HepG2 (cell line): ENCODE data around the gene SLTM. TPM values are rescaled to one million over a fixed set of nuclear protein-coding genes. Genes with fewer than 3 reads are reported as not detected.
A peak's percentile ranks its signal among the peaks of the same experiment; 100 is the strongest.

Source experiments
- ARNTL ChIP-seq: sonication (generic); formaldehyde crosslinking; IDR thresholded peaks from 2 replicates; pipeline ENCODE4 v1.4.0; 2020; ENCODE audit warnings: mild to moderate bottlenecking, missing genetic modification reagents
- HIC2 ChIP-seq: sonication (generic); formaldehyde crosslinking; IDR thresholded peaks from 2 replicates; pipeline ENCODE4 v1.9.0; 2022; ENCODE audit warnings: low read depth, missing genetic modification reagents
- HNRNPK ChIP-seq: fragments of 200-400 bp; formaldehyde crosslinking; IDR thresholded peaks from 2 replicates; pipeline ENCODE4 v1.6.1; 2018; ENCODE audit warnings: low read length, low read depth, moderate library complexity, mild to moderate bottlenecking; ENCODE audit not compliant: poor library complexity, severe bottlenecking
- KAT7 ChIP-seq: IDR thresholded peaks from 2 replicates; pipeline ENCODE4 v1.6.1; 2018; ENCODE audit warnings: borderline replicate concordance, missing compliant biosample characterization
- KDM4B ChIP-seq: sonication (generic); formaldehyde crosslinking; IDR thresholded peaks from 2 replicates; pipeline ENCODE4 v1.4.0; 2020; ENCODE audit warnings: missing genetic modification reagents
- KDM6A ChIP-seq: IDR thresholded peaks from 2 replicates; pipeline ENCODE4 v1.6.1; 2016; ENCODE audit warnings: low read depth
- KMT2B ChIP-seq: IDR thresholded peaks from 2 replicates; pipeline ENCODE4 v1.6.1; 2016; ENCODE audit warnings: missing genetic modification reagents, missing compliant biosample characterization
- MEIS2 ChIP-seq: sonication (generic); formaldehyde crosslinking; IDR thresholded peaks from 2 replicates; pipeline ENCODE4 v1.9.0; 2021; ENCODE audit warnings: mild to moderate bottlenecking, missing genetic modification reagents
- MTF1 ChIP-seq: sonication (generic); formaldehyde crosslinking; IDR thresholded peaks from 2 replicates; pipeline ENCODE4 v1.5.0; 2020; ENCODE audit warnings: missing genetic modification reagents
- PBX2 ChIP-seq: IDR thresholded peaks from 2 replicates; pipeline ENCODE4 v1.6.1; 2016; ENCODE audit warnings: control low read depth
- RXRB ChIP-seq: IDR thresholded peaks from 2 replicates; pipeline ENCODE4 v1.6.1; 2016; ENCODE audit warnings: borderline replicate concordance, missing genetic modification reagents, missing compliant biosample characterization
- TBL1XR1 ChIP-seq: fragments of 150-350 bp; IDR thresholded peaks from 2 replicates; pipeline ENCODE4 v1.6.1; 2014; ENCODE audit warnings: borderline replicate concordance, low read length; ENCODE audit not compliant: partially characterized antibody
- ZBTB1 ChIP-seq: sonication (generic); formaldehyde crosslinking; IDR thresholded peaks from 2 replicates; pipeline ENCODE4 v1.4.0; 2020; ENCODE audit warnings: missing genetic modification reagents, borderline replicate concordance
- ZNF160 ChIP-seq: sonication (generic); formaldehyde crosslinking; IDR thresholded peaks from 2 replicates; pipeline ENCODE4 v1.8.0; 2022; ENCODE audit warnings: mild to moderate bottlenecking, inconsistent platforms, missing genetic modification reagents
- ZNF20 ChIP-seq: sonication (generic); formaldehyde crosslinking; IDR thresholded peaks from 2 replicates; pipeline ENCODE4 v1.4.0; 2020; ENCODE audit warnings: mild to moderate bottlenecking, moderate library complexity, missing genetic modification reagents
- ZNF205 ChIP-seq: IDR thresholded peaks from 2 replicates; pipeline ENCODE4 v1.6.1; 2018; ENCODE audit warnings: missing biosample characterization, missing genetic modification reagents
- ZNF225 ChIP-seq: sonication (generic); formaldehyde crosslinking; IDR thresholded peaks from 2 replicates; pipeline ENCODE4 v1.4.0; 2020; ENCODE audit warnings: mild to moderate bottlenecking, missing genetic modification reagents
- ZNF337 ChIP-seq: sonication (generic); formaldehyde crosslinking; IDR thresholded peaks from 2 replicates; pipeline ENCODE4 v1.5.1; 2020; ENCODE audit warnings: missing genetic modification reagents, low read depth, mild to moderate bottlenecking, borderline replicate concordance
- ZNF562 ChIP-seq: sonication (generic); formaldehyde crosslinking; IDR thresholded peaks from 2 replicates; pipeline ENCODE4 v1.8.0; 2022; ENCODE audit warnings: missing genetic modification reagents, borderline replicate concordance
- ZNF781 ChIP-seq: sonication (generic); formaldehyde crosslinking; IDR thresholded peaks from 2 replicates; pipeline ENCODE4 v1.5.1; 2020; ENCODE audit warnings: borderline replicate concordance, mild to moderate bottlenecking, missing genetic modification reagents; ENCODE audit errors: not compliant biosample characterization
- polyA plus RNA-seq, 8 experiments: library from polyadenylated mRNA; depleted of rRNA in 3 of 8; stranded (reverse) in 7 of 8; unstranded in 1 of 8; fragments of >200 nt; fragmentation: Illumina TruSeq in 4 of 8; extraction: Trizol in 4 of 8; gene quantifications; 2 replicates each; pipeline versions ENCODE4 v1.2.1 to v1.2.3, GENCODE V29; 2011 to 2016; ENCODE audit warnings: low read depth in 4 of 8, missing spikeins in 1 of 8, mixed read lengths in 1 of 8; ENCODE audit not compliant: insufficient read depth in 1 of 8
- total RNA-seq, 5 experiments: library from RNA; depleted of rRNA; stranded (reverse); fragments of >200 nt; fragmentation: Illumina TruSeq; extraction: Trizol; gene quantifications; 2 replicates each; pipeline ENCODE4 v1.2.3, GENCODE V29; 2016; ENCODE audit warnings: low read depth in 1 of 5
- TF ChIP-seq, protein P1 (sequence below): sonication (generic); formaldehyde crosslinking; IDR thresholded peaks from 2 replicates; pipeline ENCODE4 v1.4.0; 2020; ENCODE audit warnings: missing genetic modification reagents, borderline replicate concordance
- TF ChIP-seq, protein P2 (sequence below): sonication (generic); formaldehyde crosslinking; IDR thresholded peaks from 2 replicates; pipeline ENCODE4 v1.8.1; 2023; ENCODE audit warnings: missing genetic modification reagents, mild to moderate bottlenecking, borderline replicate concordance

The SLTM gene
- total and polyA plus RNA-seq, 2 of the 13 experiments (the other 11 are each of a cell fraction or from before 2014, with no cell fraction given): 22.0 to 64.2 TPM

DNA sequence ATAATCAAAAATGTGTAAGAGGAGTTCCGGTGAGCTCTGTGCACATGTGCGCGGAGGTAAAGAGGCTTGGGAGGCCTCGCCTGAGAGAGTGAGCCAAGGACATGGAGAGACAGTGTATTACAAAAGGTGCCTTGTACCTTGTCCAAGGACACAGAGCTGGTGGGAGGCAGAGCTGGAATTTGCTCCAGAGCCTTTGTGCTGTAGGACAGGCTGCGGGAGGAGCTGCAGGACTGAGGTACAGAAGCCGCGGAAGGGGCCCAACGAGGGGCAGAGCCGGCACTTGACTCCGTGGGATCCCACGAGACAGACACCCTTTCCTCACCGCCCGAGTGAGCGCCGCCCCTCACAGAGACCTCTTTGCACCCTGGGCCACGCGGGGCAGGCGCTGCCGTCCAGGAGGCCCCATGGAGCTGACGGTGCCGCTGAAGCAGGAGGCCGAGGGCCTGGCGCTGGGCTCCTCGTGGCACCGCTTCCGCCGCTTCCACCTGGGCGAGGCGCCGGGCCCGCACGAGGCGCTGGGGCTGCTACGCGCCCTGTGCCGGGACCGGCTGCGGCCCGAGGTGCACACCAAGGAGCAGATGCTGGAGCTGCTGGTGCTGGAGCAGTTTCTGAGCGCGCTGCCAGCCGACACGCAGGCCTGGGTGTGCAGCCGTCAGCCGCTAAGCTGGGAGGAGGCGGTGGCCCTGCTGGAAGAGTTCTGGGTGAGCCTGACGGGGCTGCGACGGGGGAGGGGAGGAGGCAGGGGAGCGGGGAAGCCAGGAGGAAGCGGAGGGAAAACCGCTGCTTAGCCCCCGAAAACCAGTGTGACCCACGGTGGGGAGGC, 68.7 kb downstream of the SLTM start (continued):
- no peak for TF ChIP-seq HIC2 (CRISPR knock-in tag)
- peak; percentile 62; the same call in 1 of the 2 replicates for TF ChIP-seq ZNF20 (CRISPR knock-in tag)
- peak; percentile 41; the same call in 1 of the 2 replicates for TF ChIP-seq ZNF160 (CRISPR knock-in tag)
- peak; percentile 73; the same call in 1 of the 2 replicates for TF ChIP-seq ZNF225 (CRISPR knock-in tag)
- TF ChIP-seq RXRB (CRISPR knock-in tag): peak; percentile 79
- TF ChIP-seq MEIS2: peak; percentile 74; the same call in 1 of the 2 replicates
- no peak for TF ChIP-seq MTF1
- TF ChIP-seq KAT7 (CRISPR knock-in tag): peak; percentile 81; the same call in 1 of the 2 replicates
- no peak for TF ChIP-seq ZNF781 (CRISPR knock-in tag)
- no peak; the same call in 1 of the 2 replicates for TF ChIP-seq KDM4B (CRISPR knock-in tag)
- no peak for TF ChIP-seq ZBTB1 (CRISPR knock-in tag)
- TF ChIP-seq, protein P1, sequence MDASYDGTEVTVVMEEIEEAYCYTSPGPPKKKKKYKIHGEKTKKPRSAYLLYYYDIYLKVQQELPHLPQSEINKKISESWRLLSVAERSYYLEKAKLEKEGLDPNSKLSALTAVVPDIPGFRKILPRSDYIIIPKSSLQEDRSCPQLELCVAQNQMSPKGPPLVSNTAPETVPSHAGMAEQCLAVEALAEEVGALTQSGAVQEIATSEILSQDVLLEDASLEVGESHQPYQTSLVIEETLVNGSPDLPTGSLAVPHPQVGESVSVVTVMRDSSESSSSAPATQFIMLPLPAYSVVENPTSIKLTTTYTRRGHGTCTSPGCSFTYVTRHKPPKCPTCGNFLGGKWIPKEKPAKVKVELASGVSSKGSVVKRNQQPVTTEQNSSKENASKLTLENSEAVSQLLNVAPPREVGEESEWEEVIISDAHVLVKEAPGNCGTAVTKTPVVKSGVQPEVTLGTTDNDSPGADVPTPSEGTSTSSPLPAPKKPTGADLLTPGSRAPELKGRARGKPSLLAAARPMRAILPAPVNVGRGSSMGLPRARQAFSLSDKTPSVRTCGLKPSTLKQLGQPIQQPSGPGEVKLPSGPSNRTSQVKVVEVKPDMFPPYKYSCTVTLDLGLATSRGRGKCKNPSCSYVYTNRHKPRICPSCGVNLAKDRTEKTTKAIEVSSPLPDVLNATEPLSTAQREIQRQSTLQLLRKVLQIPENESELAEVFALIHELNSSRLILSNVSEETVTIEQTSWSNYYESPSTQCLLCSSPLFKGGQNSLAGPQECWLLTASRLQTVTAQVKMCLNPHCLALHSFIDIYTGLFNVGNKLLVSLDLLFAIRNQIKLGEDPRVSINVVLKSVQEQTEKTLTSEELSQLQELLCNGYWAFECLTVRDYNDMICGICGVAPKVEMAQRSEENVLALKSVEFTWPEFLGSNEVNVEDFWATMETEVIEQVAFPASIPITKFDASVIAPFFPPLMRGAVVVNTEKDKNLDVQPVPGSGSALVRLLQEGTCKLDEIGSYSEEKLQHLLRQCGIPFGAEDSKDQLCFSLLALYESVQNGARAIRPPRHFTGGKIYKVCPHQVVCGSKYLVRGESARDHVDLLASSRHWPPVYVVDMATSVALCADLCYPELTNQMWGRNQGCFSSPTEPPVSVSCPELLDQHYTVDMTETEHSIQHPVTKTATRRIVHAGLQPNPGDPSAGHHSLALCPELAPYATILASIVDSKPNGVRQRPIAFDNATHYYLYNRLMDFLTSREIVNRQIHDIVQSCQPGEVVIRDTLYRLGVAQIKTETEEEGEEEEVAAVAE: 0 out of 2 replicates have a peak, but pooled peaks have one; percentile 35
- no peak for TF ChIP-seq ZNF562 (CRISPR knock-in tag)
- no peak for TF ChIP-seq HNRNPK
- peak; percentile 47; the same call in 1 of the 2 replicates for TF ChIP-seq ARNTL
- TF ChIP-seq, protein P2, sequence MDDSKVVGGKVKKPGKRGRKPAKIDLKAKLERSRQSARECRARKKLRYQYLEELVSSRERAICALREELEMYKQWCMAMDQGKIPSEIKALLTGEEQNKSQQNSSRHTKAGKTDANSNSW (CRISPR knock-in tag): 0 out of 2 replicates have a peak, but pooled peaks have one; percentile 35
- peak; percentile 67 for TF ChIP-seq KDM6A
- peak; percentile 42; the same call in 1 of the 2 replicates for TF ChIP-seq ZNF205 (CRISPR knock-in tag)
- TF ChIP-seq TBL1XR1: peak; percentile 5
- peak; percentile 70 for TF ChIP-seq KMT2B (CRISPR knock-in tag)
- no peak for TF ChIP-seq PBX2
- no peak for TF ChIP-seq ZNF337 (CRISPR knock-in tag)
